CD4-positive, alpha-beta T cell treated with Interleukin-15 for 1 hour (primary cell): Measurements from ENCODE around the gene SLC38A10.

Experiments used
- DNase-seq: peaks from one replicate; pipeline ENCODE4 v3.0.0-alpha.2; 2020

Gene SLC38A10

DNA sequence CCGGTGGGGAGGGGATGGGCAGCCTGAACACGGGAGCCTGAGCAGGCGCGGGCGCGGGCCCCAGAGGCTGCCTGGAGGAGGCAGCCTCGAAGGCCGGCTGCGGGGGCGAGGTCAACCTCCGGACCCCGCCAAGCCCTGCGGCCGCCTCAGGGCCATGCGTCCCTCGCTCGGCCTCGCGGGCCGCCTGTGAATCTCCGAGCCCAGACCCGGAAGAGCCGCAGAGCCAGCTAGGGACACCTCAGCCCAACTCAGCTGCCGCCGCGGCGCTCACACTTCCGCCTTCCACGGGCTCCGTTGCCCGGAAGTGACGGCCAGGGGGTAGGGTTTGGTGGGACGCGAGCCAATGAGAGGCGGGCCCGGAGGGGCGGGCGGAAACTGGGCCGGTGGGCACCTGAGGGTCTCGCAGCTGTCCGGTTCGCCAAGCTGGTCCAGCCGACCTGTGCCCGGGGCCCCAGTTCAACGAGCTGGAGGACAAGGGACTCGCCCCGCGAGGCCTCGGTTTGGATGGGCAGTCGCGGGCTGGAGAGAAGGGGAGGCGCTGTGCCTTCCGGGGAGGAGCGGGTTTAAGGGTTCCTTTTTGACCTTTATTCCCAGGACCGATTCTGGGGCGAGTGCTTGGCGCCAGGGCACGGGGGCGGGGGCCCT lies at the start of gene SLC38A10:
Gene SLC38A10, minus strand, starts transcription at position 277 of the 645 bp plus-strand sequence. CDS start 386 bp downstream, outside the sequence.
- DNase-seq: peak; percentile 88

DNA sequence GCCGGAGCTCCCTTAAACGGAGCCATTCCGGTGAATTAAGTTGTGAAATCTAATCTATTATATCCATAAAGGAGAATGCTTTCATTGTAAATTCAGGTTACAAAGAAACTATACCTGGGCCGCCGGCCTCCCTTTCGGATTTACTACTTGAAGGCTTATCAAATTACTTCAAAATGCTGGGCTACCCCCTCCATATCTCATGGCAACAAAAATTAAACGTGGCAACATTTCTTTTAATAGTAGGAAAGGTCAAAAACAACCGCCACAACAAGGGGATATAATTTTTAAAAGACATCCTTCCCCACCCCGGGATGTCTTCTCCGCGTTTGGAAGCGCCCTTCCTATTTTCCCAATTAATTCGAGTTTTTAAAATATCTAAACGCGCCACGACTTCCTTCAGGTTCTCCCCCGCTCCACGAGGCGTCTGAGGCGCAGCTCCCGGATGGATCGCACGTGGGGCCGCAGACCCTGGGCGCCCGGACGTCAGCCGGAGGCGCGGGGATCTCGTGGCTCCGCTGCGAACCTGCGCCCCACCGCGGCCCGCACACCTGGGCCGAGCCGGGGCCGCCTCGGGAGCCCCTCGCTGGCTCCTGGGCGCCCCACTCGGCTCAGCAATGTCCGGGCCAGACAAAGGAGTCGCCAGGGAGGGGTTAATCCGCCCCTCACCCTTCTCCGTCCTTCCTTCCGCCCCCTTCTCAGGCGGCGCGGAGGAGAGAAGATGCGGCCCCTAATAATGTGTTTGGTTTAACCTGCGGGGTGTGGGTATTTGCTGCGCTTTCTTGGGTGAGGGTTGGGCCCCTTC lies 47.4 kb upstream of the SLC38A10 start:
- DNase-seq: no peak

DNA sequence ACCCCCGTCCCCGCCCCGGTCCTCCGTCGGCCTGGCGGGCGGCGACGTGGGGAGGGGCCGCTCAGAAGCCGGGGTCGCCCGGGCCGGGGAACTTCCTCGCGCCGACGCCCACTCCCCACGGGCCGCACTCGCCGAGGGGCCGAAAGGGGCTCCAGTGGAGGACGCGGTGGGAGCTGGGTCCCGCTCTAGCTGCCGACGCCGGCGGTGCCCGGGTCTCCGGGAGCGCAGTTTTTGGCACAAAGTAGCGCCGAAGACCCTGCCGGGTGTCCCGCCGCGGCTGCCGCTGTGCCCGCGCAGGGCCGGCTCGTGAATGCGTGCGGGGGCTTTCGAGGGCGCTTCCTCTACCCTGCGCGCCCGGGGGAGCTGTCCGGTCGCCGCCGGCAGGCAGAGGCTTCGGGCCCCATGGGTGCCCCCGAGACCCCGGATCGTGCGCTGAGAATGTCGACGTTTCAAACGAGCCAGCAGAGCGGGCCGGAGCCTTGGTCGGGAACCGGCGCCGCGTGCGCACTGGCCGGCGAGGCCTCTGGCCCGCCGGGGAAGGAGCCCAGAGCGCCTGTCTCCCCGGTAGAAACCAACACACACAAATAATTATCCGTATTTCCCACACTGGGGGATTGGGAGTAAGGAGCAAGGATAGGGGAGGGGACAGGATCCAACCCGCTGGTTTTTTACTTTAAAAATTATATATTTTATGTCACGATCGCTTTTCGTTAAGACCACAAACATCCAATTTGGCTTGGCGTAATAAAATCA lies 46.6 kb upstream of the SLC38A10 start:
- no peak for DNase-seq

DNA sequence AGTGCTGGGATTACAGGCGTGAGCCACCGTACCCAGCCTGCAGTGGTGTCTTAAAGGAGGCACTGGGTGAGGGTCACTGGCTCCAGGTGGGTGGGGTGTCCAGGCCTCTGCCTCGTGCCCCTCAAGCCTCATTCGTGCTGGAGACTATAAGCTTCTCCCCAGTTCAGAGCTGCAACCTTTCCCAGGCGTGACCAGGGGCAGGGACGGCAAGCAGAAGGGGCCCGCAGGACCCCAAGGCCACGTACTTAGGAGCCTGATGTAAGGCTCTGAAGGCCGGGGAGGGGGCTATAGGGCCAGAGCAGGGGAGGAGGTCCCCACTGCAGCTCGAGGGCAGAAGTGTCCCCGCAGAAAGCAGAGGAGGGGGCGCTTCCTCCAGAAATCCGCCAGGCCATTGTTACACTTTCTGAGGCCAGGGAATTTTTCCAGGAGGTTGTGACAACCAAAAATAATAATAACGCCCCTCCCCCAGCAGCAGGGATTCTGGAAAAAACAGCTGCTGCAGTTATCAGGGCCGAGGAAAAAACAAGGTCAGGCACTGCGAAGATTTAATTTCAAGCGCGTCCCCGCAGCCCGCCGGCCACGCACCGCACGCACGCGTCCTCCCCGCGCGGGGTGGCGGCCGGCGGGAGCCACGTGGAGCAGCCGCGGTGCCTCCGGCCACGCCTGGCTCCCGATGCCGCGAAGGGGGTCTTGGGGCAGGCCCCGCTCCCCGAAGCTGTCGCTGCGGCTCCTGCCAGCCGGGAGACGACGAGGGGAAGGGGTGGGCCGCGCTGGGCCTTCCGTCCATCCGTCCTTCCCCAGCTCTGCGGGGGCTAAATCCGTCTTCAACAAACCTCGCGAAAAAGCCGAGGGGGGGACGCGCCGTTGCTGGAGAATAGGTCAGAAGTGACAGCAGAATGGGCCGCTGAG lies 45.8 kb upstream of the SLC38A10 start:
- DNase-seq: no peak

DNA sequence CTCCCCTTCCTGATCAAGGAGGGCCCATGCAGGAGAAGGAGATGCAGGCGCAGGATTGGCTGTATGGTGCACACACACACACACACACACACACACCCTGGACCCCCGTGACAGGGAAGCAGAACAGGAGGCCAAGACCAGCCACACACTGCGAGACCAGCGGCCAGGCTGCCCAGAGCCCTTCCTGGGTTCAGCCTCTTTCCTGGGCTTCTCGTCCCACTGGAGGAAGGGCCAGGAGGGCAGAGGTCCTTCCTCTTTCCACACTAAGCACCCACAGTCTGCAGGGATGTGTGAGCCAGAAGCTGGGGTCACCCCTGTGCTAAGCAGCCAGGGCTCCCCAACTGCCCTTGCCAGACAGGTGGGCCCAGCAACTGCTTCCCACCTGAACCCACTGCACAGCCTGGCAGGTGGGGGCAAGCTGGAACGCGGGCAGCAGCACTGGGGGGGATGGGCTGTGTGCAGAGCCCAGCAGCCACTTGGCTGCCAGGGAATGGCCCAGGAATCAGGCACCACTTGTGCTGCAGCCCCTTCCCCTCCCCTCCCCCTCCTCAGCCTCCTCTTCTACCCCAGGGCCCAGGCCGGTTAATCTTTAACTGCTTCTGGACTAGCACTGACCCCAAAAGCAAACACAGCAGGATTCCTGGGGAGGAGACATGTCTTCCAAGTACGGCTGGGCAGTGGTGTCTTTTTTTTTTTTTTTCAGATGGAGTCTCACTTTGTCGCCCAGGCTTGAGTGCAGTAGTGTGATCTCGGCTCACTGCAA lies 44.6 kb upstream of the SLC38A10 start:
- DNase-seq: no peak

DNA sequence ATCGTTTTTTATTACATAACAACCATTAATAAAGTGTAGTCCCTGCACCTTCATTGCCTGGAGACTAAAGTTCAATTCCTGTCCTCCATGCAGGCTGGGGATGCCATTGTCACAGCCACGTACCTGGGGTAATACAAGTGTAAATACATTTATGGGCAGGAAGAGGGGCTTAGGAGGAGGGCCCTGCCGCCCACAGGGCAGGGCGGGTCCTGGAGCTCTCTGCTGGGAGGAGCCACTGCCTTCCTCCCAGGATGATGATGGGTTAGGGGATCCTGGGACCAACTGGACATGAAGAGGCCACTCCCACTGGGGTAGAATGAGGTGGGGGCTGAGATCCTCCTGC lies 44.1 kb upstream of the SLC38A10 start:
- DNase-seq: no peak

DNA sequence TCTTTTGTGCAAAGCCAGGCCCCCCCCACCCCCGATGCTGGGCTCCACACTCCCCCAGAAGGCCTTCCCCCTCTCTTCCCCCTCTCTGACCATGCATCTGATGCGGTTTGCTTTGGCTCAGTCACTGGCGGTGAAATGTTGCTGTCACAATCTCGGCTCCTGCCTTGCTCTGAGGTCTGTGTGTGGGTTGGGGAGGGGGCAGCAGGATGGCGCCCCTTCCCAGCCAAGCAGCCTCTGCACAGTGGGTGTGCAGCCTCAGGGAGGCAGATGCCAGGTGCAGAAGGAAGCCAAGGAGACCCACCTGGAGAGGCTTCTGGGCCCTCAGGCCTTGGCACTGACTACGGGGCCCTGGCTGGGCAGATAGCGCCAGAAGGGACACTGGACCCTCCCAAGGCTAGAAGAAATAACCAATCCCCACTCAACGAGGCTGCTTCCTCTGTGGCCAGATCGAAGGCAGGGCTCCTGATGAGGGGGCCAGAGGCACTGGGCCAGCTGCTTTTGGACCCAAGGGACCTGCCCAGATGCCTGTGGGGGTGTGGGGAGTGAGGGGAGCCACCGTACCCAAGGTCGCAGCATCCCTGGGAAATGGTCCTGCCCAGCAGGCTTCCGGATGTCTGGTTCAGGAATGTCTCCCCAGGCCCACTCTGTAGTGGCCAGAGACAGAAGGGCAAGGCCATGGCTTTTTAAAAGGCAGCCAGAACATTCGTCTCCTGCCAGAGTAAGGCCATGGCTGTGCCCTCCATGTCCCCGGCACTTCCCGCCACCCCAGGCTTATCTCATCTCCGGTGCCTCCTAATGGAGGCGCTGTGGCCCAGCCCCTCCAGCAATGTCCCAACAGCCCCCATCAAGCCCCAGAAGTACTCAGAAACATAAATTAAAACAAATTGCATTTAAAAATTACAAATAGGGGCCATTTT lies 43.4 kb upstream of the SLC38A10 start:
- no peak for DNase-seq

DNA sequence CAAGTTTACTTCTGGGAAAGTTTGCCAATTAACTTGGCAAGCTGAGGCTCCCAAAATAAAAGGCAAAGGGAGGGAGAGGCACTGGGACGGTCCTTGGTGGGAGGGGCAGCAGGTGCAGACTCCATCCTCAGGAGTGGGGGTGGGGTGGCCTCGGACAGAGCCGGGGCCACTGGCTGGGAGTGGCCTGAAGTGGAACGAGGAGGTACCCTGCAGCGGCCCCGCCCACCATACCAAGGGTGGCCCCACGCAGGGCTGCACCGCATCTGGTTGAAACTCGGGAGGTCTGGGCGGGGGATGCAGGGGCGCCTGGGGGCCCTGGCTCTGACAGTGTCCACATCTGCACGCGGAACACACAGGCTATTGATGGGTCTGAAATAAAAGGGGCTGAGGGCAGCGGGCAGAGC lies 42.4 kb upstream of the SLC38A10 start:
- no peak for DNase-seq

DNA sequence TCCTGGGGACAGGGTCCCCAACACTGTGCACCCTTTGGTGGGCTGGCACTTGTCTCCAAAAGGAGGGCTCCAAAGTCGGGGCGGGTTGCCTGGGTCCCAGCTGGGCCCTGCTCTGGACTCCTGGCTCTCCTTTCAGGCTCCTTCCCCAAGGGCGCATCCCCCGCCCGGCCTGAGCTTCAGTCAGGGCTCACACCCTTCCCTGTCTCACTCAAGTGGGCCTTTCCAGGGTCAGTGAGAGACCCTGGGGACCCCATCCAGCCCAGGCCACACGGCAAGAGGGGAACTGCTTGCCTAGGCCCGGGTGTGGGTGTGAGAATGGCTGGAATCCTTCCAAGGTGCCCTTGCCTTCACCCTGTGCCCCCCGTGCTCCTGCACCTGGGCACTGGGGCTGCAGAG lies 41.8 kb upstream of the SLC38A10 start:
- DNase-seq: no peak

DNA sequence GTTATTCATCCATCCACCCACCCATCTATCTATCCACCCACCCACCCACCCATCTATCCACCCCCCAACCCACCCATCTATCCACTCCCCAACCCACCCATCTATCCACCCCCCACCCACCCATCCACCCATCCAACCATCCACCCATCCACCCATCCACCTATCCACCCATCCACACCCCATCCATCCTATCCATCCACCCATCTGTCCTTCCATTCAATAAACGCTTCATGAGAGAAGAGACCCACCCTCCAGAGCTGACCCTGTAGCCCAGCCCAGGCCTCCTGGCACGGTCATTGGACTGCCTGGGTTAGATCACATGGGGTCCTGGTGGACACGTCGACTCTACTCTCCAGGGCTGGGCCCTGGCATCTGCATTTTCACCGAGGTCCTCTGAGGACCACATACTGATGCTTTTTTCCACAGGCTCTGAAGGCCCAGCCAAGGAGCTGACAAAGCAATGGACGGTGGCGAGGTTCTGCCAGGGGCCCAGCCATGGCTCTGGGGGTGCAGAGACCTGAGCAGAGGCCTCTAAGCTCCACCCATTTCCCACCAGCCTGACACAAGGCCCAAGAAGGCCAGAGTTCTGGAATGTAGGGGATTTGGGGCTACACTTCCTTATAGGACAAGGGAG lies 41.3 kb upstream of the SLC38A10 start:
- no peak for DNase-seq

DNA sequence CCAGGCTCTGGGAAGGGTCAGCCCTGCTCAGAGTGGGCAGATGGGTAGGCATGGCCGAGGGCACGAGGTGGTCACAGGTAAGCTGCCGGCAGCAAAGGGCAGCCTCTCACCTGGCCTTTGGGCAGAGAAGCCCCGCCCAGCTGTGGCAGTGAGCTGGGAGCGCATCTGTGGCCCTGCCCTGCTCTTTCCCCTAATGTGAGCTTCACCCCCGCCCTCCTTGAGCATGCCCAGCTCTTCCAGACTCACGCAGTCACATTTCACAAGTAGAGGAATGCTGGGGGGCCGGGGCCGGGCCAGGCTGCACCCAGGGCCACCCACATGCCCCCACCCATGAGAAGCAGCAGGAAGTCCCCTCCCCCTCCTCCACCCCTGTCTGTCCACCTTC lies 40.7 kb upstream of the SLC38A10 start:
- no peak for DNase-seq

DNA sequence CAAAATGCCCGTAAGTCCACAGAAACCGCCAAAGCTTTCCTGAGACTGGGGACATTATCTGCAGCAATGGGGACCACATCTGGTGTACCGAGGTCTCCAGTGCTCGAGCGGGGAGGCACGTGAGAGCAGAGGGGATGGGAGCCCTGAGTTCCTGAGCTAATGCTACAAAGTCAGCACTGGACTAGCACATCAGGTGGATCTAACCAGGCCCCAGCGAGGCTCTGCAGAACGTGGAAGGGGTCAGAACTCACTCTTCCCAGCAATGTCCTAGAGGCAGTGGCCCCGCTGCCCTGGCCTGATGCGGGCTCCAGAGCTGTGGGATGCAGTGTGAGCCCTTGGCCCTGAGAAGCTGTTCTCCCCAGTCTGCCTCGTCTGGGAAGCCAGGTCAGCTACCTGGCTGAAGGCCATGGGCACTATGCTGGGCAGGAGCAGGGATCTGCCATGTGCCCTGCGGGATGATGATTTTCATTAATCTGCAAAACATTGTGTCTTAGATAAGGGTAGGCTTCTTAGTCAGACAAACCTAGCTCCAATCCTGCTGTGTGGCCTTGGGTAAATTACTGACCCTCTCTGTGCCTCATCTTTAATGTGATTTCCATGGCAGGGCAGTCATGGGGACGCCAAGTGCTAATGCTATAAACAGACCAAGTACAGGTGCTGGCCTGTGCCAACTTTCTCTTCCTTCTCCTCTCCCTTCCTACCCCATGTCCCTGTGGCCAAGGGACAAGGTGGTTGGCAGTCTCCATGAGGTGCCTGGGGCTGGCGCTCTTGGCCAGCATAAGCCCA lies 40.1 kb upstream of the SLC38A10 start:
- DNase-seq: no peak

DNA sequence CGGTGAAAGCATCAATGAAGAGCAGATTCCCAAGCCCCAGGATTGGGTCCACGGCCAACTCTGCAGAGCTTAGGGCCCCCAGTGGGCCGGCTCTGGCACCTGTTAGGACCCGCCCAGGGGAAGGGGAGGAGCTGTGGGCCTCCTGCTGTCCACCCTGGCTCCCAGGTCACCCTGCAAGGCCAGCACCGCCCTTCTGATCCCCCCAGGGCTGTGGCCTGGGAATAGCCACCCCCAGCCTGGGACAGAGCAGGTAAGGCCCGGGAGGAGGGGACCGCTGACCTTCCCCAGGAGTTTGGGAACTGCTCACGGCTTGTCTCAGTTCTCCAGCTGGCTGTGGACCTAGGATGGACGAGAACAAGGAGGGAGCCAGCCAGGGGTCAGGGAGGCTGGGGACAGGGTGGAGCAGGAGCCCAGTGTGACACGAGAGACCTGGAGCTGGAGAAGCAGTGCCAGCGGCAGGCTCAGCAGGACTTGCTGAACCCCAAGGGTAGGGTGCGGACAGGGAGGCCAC lies 39.3 kb upstream of the SLC38A10 start:
- DNase-seq: no peak

DNA sequence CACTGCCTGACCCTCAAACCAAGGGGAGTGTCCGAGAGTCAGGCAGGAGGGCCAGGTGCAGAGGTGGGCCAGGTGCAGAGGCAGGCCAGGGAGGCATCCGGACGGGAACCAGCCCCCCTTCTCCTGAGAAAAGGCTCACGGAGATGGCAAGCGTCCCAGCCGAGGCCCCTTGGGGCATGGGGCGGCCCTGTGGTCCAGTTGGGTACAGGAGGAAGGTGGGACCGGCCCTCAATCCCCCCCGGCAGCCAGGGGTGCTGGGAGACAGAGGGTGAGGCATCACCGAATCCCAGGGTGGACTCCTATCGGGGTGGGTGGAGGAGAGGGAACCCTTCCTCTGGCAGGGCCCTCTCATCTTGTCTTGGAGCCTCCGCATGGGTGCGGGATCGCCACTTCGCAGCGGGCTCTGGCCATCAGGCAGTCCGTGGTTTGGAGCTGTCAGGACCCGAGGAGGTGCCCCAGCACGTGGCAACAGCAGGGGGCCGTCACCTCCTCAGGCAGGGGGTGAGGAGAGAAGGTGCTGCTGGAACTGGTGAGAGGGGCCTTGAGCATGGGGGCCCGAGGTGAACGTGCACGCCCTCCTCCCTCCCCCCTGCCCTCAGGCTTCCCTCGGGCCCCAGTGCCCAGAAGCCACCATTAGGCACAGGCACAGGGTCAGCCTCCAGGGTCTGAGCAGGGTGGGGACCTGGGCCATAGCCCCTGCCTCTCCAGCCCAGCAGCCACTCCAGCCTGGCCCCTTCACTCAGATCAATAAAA lies 38.7 kb upstream of the SLC38A10 start:
- DNase-seq: no peak

DNA sequence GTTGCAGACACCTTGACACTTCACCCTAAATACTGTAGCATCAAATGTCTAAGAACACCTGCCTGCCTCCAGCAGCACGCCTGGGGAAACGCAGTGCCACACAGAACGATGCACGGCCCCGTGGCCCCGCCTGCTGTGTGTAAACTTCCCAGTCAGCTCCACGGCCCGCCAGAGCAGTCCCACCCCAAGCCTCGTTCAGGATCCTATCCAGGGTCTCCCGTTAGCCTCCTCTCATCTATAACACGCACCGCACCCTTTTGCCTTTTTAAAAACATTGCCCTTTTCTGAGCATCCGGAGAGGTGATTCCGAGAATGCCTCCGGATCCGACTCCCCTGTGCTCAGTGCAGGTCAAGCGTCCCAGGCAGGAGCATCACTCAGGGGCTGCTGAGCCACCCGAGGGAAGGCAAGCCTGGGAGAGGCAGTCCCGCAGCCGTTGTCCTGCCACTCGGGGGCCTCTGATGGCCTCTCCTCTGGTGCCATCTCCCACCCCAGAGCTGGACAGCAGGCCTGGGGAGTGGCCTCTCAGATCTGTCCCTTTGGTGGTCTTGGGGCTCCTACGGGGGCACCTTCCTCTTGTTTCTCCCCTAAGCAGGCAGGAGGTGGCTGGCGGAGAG lies 37.9 kb upstream of the SLC38A10 start:
- DNase-seq: no peak

DNA sequence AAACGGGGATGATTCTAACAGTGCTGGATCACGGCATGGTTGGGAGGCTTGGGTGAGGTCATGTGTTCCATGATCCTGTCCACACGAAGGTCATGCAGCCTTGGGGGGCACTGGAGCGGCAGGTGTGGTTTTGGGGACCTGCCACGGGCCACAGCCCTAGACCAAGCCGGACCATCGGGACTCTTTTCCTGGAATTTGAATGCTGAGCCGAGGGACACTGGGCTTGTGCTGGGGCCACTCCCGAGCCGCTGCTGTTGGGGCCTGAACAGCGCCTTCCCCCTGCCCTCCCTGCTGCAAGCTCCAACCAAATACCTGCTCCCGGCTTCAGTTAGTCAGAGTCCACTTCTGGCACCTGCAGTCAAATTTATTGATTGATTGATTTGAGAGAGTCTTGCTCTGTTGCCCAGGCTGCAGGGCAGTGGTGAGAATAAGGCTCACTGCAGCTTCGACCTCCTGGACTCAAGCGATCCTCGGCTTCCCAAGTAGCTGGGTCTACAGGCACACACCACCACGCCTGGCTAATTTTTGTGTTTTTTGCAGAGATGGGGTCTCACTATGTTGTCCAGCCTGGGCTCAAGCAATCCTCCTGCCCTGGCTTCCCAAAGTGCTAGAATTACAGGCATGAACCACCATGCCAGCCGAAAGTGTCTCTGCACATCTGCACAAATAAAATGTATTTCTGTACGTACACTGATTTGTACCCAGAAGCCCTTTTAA lies 37.2 kb upstream of the SLC38A10 start:
- no peak for DNase-seq

DNA sequence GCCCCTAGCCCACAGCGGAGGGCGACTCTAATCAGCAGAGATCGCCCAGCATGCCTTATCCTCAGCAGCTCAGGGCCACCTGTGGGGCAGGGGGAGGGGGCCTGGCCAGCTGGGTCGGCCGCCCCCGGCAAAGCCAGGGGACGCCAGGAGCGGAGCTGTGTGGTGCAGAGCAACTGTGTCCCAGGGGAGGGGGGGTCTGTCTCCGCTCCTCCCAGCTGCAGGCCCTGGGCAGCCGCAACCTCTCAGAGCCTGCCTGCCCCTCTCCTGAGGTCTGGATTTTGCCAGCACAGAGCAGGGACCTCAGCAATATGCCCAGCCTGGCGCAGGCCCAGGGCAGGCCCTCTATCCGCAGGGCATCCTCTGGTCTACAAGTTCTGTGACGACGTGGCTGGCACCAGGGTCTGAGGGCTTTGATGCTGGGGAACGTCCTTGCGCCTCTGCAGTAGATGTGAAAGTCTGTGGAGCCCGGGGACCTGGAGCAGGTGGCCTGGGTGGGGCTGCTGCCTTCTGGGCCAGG lies 36.5 kb upstream of the SLC38A10 start:
- no peak for DNase-seq
